NCI-H524 (cell line): ENCODE measurements around the gene DPYSL3.

Experiments used
- DNase-seq, 2 experiments: peaks; one replicate each; lab custom pipeline; 2025; lab: John Stamatoyannopoulos, UW

Gene DPYSL3

GRCh38 chr5:147472664-147473475, 37.0 kb downstream of the DPYSL3 start:
- no peak for DNase-seq

- DNase-seq: no peak
Measured at GRCh38 chr5:147467973-147468508, 41.8 kb downstream of the DPYSL3 start.

GRCh38 chr5:147466360-147466980, 43.4 kb downstream of the DPYSL3 start:
- DNase-seq: no peak

- DNase-seq: no peak
Measured at GRCh38 chr5:147465747-147466146, 44.1 kb downstream of the DPYSL3 start.

- peak; percentile 19 to 61 for DNase-seq
Measured at GRCh38 chr5:147464211-147464610, 45.7 kb downstream of the DPYSL3 start.

- DNase-seq: no peak
Measured at GRCh38 chr5:147461915-147462314, 48.0 kb downstream of the DPYSL3 start.

- DNase-seq: no peak
Measured at GRCh38 chr5:147460380-147460779, 49.5 kb downstream of the DPYSL3 start.

- DNase-seq: peak in 1 of 2 experiments; percentile 54
Measured at GRCh38 chr5:147458581-147458980, 51.3 kb downstream of the DPYSL3 start.

GRCh38 chr5:147455822-147456450, 53.9 kb downstream of the DPYSL3 start:
- peak in 1 of 2 experiments; percentile 5 for DNase-seq

- DNase-seq: peak; percentile 36 to 75
Measured at GRCh38 chr5:147454996-147455677, 54.7 kb downstream of the DPYSL3 start.

GRCh38 chr5:147453875-147454814, 55.7 kb downstream of the DPYSL3 start:
- DNase-seq: peak; percentile 84 to 87

- DNase-seq: no peak
Measured at GRCh38 chr5:147452165-147452811, 57.6 kb downstream of the DPYSL3 start.

GRCh38 chr5:147451193-147451592, 58.7 kb downstream of the DPYSL3 start:
- no peak for DNase-seq

GRCh38 chr5:147450606-147451005, 59.3 kb downstream of the DPYSL3 start:
- DNase-seq: no peak

- DNase-seq: no peak
Measured at GRCh38 chr5:147448766-147449165, 61.1 kb downstream of the DPYSL3 start.

GRCh38 chr5:147446523-147446922, 63.3 kb downstream of the DPYSL3 start:
- DNase-seq: no peak

- no peak for DNase-seq
Measured at GRCh38 chr5:147445917-147446316, 64.0 kb downstream of the DPYSL3 start.

GRCh38 chr5:147445090-147445489, 64.8 kb downstream of the DPYSL3 start:
- DNase-seq: no peak

- DNase-seq: no peak
Measured at GRCh38 chr5:147442224-147442623, 67.6 kb downstream of the DPYSL3 start.

- no peak for DNase-seq
Measured at GRCh38 chr5:147441191-147441695, 68.6 kb downstream of the DPYSL3 start.
